ENCODE results near the gene SASH3.
"Not testable (repeated sequence)": the region's sequence is repeated elsewhere in the genome, so short reads cannot be mapped to it uniquely, and the experiment has no call there.

Gene SASH3

DNA sequence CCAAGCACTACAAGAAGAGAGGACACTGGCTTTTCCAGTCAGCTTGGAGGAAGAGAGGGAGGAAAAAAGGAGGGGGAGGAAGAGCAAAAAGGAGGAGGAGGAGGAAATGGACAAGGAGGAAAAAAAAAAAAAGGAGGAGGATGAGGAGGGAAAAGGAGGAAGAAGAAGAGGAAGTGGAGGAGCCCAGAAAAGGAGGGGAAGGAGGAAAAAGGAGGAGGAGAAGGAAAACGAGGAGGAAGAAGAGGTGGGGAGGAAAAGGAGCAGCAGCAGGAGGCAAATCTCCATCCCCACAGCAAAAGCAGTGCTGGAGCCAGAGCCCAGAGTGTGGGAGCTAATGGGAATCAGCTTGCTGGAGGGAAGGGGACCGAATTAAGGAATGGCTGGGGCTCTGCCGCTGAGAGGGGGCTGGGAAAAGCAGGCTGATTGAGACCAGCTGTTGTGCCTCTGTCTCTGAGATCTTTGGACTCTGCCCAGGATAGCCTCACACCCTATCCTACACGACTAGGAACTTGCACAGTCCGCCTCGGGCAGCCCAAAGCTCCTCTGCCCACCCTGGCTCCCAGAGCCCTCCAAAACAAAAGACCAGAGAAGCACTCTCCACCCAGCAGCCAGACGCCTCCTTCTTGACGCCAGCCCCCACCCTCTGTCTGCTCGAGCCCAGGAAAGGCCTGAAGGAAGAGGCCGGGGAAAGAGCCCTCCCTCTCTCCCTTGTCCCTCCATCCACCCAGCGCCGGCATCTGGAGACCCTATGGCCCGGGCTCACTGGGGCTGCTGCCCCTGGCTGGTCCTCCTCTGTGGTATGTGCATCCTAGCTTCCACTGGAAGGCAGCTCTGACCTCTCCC, 41.1 kb upstream of the SASH3 start, which contains the start of gene XPNPEP2:
Gene XPNPEP2, plus strand, starts transcription at position 514 of the 843 bp plus-strand sequence. Its CDS starts 235 bp downstream, at position 749.
- TF ChIP-seq, protein P1, sequence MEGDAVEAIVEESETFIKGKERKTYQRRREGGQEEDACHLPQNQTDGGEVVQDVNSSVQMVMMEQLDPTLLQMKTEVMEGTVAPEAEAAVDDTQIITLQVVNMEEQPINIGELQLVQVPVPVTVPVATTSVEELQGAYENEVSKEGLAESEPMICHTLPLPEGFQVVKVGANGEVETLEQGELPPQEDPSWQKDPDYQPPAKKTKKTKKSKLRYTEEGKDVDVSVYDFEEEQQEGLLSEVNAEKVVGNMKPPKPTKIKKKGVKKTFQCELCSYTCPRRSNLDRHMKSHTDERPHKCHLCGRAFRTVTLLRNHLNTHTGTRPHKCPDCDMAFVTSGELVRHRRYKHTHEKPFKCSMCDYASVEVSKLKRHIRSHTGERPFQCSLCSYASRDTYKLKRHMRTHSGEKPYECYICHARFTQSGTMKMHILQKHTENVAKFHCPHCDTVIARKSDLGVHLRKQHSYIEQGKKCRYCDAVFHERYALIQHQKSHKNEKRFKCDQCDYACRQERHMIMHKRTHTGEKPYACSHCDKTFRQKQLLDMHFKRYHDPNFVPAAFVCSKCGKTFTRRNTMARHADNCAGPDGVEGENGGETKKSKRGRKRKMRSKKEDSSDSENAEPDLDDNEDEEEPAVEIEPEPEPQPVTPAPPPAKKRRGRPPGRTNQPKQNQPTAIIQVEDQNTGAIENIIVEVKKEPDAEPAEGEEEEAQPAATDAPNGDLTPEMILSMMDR (IDR thresholded peaks at IDR 0.05; ENCODE audit: low read depth, low read length) = no peak
- H3K4me3 ChIP-seq (ENCODE audit: low read depth, low read length) = no peak within 1 kb of the TSS
- no peak for DNase-seq (ENCODE audit: low read depth, low spot score)
- in situ Hi-C loops (cut with HindIII; ENCODE audit: low sequenced_read_pairs) = no loop called here

DNA sequence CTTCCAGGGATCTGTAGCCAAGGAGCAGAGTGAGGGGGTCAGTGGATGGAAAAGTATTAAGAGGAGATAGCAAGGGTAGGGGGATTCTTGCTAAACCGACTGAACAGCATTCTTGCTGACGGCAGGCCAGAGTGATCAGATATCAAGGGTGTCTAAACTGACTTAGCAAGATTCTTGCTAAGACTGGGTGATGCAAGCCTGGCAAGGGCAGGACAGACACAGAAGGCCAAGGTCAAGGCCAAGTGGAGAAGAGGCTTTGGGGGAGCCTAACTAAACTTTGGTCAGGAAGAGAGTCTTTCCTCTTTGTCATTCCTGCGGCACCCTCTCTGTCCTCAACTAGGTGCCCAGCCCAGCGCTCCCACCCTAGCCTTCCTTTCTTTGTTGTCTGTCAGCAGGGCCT, 40.2 kb upstream of the SASH3 start:
- DNase-seq (ENCODE audit: low read depth, low spot score) = no peak
- TF ChIP-seq, protein P1 (IDR thresholded peaks at IDR 0.05; ENCODE audit: low read depth, low read length) = no peak

DNA sequence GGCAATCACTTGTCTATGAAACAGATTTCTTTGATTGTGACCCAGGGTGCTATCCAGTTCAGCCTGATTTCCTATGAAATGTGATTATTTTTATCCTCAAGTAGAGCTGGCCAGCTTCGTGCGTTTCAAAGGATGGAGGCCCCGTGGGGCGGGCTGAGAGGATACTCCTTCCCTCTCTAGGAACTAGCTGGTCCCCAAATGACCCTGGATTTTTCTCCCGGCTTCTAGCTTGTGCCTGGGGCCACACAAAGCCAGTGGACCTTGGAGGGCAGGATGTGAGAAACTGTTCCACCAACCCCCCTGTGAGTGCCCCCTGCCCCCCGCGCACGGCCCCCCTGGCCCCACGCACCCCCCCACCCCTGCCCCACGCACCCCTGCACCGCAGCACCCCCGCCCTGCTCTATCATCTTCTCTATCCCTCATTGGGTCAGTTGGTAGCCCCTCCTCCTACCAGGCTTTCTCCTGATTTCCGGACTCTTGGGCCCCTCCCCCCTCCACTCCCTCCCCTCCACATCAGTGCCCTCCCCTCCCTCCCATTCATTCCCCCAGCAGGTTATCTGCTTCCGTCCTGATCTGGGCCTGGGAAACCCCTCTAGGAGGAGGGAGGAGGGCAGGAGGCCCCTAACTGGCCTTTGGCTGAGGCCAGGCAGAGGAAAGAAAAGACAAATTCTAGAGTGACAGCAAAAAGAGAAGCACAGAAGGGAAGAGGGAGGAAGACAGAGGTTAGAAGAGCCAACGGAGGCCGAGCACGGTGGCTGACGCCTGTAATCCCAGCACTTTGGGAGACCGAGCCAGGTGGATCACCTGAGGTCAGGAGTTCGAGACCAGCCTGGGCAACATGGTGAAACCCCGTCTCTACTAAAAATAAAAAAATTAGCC, 37.6 kb upstream of the SASH3 start:
- in situ Hi-C loops (cut with HindIII; ENCODE audit: low sequenced_read_pairs) = no loop called here
- TF ChIP-seq, protein P1 (IDR thresholded peaks at IDR 0.05; ENCODE audit: low read depth, low read length) = no peak
- no peak for DNase-seq (ENCODE audit: low read depth, low spot score)

More for the DNA sequence above, 40.2 kb upstream of the SASH3 start:
- in situ Hi-C loops (cut with HindIII; ENCODE audit: low sequenced_read_pairs) = no loop called here
- H3K4me3 ChIP-seq (ENCODE audit: low read depth, low read length) = no peak overlapping the region

DNA sequence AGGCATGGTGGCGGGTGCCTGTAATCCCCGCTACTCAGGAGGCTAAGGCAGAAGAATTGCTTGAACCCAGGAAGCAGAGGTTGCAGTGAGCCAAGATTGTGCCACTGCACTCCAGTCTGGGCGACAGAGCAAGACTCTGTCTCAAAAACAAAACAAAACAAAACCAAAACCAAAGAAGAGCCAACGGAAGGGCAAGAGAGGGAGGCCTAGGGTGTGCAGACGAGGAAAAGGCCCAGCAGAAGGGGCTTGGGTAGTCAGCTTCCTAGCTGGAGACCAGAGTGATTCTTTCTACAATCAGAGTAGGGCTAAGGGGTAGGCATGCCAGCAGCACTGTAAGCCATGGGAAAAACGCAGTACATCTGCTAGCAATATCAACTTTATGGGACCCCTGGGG, 37.0 kb upstream of the SASH3 start:
- H3K4me3 ChIP-seq (ENCODE audit: low read depth, low read length); in situ Hi-C loops (cut with HindIII; ENCODE audit: low sequenced_read_pairs); DNase-seq (ENCODE audit: low read depth, low spot score): not testable (repeated sequence)

More for the DNA sequence above, 37.6 kb upstream of the SASH3 start:
- H3K4me3 ChIP-seq (ENCODE audit: low read depth, low read length) = no peak overlapping the region

DNA sequence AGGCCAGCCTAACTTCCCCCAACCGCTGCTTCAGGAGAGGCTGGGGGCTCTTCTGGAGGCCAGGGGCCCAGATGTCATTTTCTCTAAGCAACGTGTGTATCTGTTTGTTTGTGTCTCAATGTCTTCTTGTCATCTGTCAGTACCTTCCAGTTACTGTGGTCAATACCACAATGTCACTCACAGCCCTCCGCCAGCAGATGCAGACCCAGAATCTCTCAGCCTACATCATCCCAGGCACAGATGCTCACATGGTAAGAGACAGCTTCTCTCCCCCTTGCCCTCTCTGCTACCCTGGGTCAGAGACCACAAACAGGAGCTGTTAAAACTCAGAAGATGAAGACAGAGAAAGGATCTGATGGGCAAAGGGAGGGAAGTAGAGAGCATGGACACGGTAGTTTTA, 35.9 kb upstream of the SASH3 start:
- H3K4me3 ChIP-seq (ENCODE audit: low read depth, low read length) = no peak overlapping the region
- TF ChIP-seq, protein P1 (IDR thresholded peaks at IDR 0.05; ENCODE audit: low read depth, low read length) = no peak
- in situ Hi-C loops (cut with HindIII; ENCODE audit: low sequenced_read_pairs) = no loop called here
- DNase-seq (ENCODE audit: low read depth, low spot score) = no peak

DNA sequence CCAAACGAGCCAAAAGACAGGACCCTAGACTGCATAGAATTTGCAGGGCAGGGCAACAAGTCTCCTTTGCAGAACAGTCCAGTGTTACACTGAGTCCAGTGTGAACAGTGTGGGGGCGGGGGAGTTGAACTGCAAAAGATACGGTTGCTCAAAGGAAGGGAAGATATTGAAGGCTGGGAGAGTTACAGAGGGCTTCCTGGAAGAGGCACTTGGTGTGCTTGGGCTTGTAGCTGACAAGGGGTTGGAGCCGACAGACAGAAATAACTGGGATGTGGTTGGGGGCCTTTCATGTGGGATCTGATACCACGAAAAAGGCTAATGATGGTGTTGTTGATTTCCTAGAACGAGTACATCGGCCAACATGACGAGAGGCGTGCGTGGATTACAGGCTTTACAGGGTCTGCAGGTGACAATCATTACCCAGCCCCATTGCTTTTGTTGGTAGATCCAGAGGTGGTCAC, 34.9 kb upstream of the SASH3 start:
- TF ChIP-seq, protein P1 (IDR thresholded peaks at IDR 0.05; ENCODE audit: low read depth, low read length) = no peak

More for the DNA sequence above, 34.9 kb upstream of the SASH3 start:
- in situ Hi-C loops (cut with HindIII; ENCODE audit: low sequenced_read_pairs) = no loop called here
- DNase-seq (ENCODE audit: low read depth, low spot score) = no peak
- H3K4me3 ChIP-seq (ENCODE audit: low read depth, low read length) = no peak overlapping the region
